GM20000 (cell line): ENCODE measurements around the gene GNG7.

Experiments used
- DNase-seq: peaks from one replicate; pipeline ENCODE4 v3.0.0; 2012; ENCODE audit warnings: low spot score
- CTCF ChIP-seq: IDR thresholded peaks from 2 replicates; pipeline ENCODE4 v1.5.1; 2012; ENCODE audit warnings: mild to moderate bottlenecking, control low read depth; ENCODE audit errors: extremely low read depth, missing control alignments

GNG7 gene

DNA sequence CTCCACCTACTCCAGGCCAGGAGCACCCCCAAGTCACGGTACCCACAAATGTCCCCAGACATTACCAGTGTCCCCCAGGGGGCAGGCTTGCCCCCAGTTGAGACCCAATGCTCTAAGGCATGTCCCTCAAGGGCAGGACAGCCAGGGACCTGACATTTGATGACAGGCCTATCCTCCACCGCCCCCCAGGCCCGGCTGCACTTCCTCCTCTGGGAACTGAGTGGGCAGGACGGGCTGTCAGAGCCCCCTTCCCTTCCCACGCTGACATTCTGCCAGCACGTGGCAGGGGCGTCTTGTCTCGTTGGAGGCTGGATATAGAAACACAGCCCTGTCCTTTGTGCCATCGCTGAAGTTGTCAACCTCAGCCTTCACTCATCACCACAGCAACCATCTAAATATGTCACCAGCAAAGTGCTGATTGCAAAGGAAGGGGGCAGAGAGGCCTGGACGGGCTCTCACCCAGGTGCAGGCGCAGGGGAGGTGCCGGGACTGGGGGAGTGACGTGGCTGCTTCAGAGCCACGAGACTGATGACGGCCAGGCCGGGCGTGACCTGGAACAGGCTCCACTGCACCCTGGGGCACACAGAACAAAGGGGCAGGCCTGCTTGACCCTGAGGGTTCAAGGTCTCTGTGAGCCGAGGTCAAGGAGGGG lies 38.4 kb downstream of the GNG7 start:
- DNase-seq = peak; percentile 75
- TF ChIP-seq CTCF = peak; percentile 18

DNA sequence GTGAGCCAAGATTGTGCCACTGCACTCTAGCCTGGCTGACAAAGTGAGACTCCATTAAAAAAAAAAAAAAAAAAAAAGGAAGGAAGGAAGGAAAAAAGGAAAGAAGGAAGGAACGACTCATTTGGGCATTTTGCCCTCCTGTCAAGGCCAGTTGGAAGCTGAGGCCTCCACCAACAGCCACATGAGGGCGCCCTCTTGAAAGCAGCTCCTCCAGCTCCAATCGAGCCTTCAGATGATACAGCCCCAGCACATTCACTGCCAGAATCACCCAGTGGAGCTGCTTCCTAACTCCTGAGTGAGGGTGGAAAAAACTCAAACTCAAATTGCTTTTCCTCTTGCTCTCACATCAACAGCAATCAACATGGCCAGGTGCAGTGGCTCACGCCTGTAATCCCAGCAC lies 40.9 kb downstream of the GNG7 start:
- no peak for TF ChIP-seq CTCF
- DNase-seq = no peak

GRCh38 chr19:2659856-2660432 lies 42.5 kb downstream of the GNG7 start:
- no peak for TF ChIP-seq CTCF
- DNase-seq = no peak

DNA sequence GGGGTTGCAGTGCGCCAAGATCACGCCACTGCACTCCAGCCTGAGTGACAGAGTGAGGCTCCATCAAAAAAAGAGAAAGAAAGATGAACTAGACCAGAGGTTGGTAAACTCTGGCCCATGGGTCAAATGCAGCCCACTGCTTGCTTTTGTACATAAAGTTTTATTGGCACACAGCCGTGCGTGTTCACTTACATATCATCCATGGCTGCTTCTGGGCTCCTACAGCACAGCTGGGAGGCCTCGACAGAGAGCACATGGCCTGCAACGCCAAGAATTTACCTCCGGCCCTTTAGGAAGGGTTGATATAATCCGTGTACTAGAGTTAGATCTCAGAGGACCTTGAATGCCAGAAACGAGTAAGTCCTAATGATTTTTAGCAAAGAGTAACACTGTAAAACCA lies 46.0 kb downstream of the GNG7 start:
- DNase-seq = no peak
- TF ChIP-seq CTCF = no peak

GRCh38 chr19:2653710-2654707 lies 48.5 kb downstream of the GNG7 start:
- no peak for TF ChIP-seq CTCF
- no peak for DNase-seq

DNA sequence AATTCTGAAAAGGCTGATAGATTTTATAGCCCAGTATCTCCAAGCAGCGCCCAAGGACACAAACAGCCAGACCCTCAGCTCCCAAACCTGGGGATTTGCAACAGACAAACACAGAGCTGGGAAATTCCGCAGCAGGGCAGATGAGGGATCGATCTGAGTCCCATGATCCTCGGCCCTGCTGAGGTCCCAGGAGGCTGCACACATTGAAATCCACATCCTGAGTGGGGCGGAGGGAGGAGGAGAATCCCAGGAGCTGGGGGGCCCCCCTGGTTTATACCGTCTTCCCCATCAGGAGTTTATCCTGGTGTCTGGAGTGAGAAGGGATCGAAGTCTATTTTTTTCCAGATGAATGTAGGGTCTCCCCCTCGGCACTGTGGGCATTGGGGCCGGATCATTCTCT lies 49.3 kb downstream of the GNG7 start:
- no peak for TF ChIP-seq CTCF
- DNase-seq = no peak
